Measurements from ENCODE around the gene EGFR. TPM values are rescaled to one million over a fixed set of nuclear protein-coding genes. Genes with fewer than 3 reads are reported as not detected.
A peak's percentile ranks its signal among the peaks of the same experiment; 100 is the strongest.

The EGFR gene
- total RNA-seq, 1 experiment from 2014 or later, result 448 TPM

DNA sequence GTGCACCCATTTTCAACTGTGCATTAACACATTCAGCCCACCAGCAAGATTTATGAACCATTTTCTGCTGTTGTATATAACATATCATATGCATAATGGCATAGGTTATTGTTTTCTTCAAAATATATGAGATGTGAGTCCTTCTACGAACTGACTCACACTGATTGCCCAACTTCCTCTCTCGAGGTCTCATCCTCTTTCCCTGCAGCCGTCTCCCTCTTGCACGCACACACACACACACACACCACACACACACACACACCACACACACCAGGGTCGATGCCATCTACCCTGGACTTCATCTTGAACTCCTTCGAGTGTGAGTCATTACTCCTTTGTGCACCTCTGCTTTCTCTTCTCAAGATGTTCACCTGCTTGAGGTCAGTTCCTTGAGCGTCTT lies 36.7 kb downstream of the EGFR start:
- H3K27me3 Mint-ChIP-seq (ENCODE audit: insufficient read depth, unreplicated experiment), result no peaks in the 10 kb centered on the region
- DNase-seq (ENCODE audit: unreplicated experiment), result peak; percentile 85
- TF ChIP-seq, protein P1, sequence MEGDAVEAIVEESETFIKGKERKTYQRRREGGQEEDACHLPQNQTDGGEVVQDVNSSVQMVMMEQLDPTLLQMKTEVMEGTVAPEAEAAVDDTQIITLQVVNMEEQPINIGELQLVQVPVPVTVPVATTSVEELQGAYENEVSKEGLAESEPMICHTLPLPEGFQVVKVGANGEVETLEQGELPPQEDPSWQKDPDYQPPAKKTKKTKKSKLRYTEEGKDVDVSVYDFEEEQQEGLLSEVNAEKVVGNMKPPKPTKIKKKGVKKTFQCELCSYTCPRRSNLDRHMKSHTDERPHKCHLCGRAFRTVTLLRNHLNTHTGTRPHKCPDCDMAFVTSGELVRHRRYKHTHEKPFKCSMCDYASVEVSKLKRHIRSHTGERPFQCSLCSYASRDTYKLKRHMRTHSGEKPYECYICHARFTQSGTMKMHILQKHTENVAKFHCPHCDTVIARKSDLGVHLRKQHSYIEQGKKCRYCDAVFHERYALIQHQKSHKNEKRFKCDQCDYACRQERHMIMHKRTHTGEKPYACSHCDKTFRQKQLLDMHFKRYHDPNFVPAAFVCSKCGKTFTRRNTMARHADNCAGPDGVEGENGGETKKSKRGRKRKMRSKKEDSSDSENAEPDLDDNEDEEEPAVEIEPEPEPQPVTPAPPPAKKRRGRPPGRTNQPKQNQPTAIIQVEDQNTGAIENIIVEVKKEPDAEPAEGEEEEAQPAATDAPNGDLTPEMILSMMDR (IDR thresholded peaks at IDR 0.05; ENCODE audit: unreplicated experiment), result no peak
- H3K27ac Mint-ChIP-seq (ENCODE audit: low read depth, unreplicated experiment), result peak overlapping the region; percentile 0
- BruUV-seq (replicated peaks), result no TSS peak
- peaks cover 68% of the 10 kb centered on the region for H3K4me1 Mint-ChIP-seq (ENCODE audit: insufficient read depth, unreplicated experiment)
- peak overlapping the region; percentile 17 for H3K4me3 Mint-ChIP-seq (ENCODE audit: unreplicated experiment)
- H3K9me3 Mint-ChIP-seq (ENCODE audit: unreplicated experiment), result no peaks in the 10 kb centered on the region
- intact Hi-C loops (cut with micrococcal nuclease), result no loop called here
- POLR2A ChIA-PET, result interaction anchor here (0.7 to 16.1 kb wide), 4 partner anchors 18 to 109 kb away, joined by 3 to 122 read pairs (median 5); partner anchors contain the start of gene EGFR
- peaks cover 65% of the 10 kb centered on the region for H3K36me3 Mint-ChIP-seq (ENCODE audit: insufficient read depth, unreplicated experiment)
- CTCF ChIA-PET, result interaction anchor here (0.7 to 2.2 kb wide), 6 partner anchors 11 to 281 kb away, joined by 4 to 7 read pairs (median 5); no protein-coding TSS in a partner anchor

DNA sequence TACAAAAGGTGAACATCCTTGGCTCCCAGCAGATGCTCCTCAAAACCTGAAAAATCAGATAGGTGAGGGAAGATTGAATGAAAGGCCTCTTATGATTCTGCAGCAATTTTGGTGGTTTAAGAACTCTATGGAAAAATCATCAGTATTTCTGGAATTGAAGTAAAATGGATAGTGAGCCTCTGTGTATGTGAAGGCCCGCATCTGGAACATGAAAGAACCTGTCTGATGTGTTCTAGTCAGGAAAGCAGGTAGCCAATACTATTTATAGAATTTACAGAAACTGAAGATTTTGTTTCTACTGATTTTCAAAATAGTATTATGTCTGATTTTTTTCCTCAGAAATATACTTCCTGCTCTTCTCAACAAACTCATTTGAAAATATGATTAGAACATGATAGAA lies 37.3 kb downstream of the EGFR start:
- Mint-ChIP-seq H3K4me3 (ENCODE audit: unreplicated experiment) (peak overlapping the region; percentile 46), H3K27me3 (ENCODE audit: insufficient read depth, unreplicated experiment) (no peaks in the 10 kb centered on the region), H3K36me3 (ENCODE audit: insufficient read depth, unreplicated experiment) (peaks cover 65% of the 10 kb centered on the region), H3K27ac (ENCODE audit: low read depth, unreplicated experiment) (peak overlapping the region; percentile 76), H3K4me1 (ENCODE audit: insufficient read depth, unreplicated experiment) (peaks cover 67% of the 10 kb centered on the region), H3K9me3 (ENCODE audit: unreplicated experiment) (no peaks in the 10 kb centered on the region)
- no peak for DNase-seq (ENCODE audit: unreplicated experiment)
- ChIA-PET CTCF (interaction anchor here (0.9 to 2.2 kb wide), 4 partner anchors 11 to 281 kb away, joined by 4 to 7 read pairs (median 6); no protein-coding TSS in a partner anchor), POLR2A (interaction anchor here (0.6 to 16.1 kb wide), 10 partner anchors 9 to 226 kb away, joined by 3 to 122 read pairs (median 3); partner anchors contain the start of gene EGFR)
- TF ChIP-seq, protein P1 (IDR thresholded peaks at IDR 0.05; ENCODE audit: unreplicated experiment), result no peak
- intact Hi-C loops (cut with micrococcal nuclease), result loop anchor here (1.0 kb wide), 1 partner anchor 9 kb away; no protein-coding TSS in a partner anchor
- BruUV-seq (replicated peaks), result no TSS peak

DNA sequence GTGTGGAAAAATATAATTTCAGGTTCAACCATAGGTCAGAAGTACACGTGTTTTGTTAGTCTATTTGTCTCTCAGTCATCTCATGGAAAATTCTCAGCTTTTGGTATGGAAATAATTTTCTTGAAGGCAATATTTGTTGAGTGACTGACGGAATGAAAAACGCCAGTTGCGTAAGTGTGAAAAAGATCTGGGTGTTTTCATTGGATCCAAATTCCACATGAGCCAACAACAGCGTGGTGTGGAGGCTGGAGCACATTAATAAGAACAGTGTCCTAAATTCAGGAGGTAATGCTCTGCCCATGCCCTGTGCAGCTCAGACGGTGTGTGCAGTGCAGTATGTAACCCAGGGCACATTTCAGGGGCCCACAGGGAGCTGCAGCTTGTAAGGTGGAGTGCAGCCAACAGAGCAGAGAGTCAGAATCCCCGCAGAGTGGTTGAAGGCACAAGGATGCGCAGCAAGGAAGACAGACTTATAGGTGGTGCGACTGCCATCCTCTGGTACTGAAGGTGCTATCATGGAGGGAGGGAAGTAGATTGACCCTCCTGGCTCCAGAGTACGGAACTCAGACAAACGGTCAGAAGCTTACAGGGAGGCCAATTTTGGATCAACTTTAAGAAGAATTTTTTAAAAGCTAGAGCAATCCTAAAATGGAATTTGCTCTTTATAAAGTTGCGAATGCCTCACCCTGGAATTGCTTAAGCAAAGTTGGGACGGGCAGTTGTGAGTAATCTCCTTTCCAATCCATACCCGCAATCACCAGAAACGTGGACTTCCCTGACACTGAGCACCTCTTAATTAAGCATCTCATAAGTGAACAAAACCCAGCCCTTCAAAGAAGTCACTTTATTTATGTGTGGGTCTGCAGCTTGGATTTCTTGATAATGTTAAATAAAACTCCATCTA lies 38.0 kb downstream of the EGFR start:
- POLR2A ChIA-PET, result interaction anchor here (0.6 to 16.1 kb wide), 17 partner anchors 9 to 268 kb away, joined by 3 to 122 read pairs (median 4); partner anchors contain the start of gene EGFR
- Mint-ChIP-seq H3K27me3 (ENCODE audit: insufficient read depth, unreplicated experiment) (no peaks in the 10 kb centered on the region), H3K27ac (ENCODE audit: low read depth, unreplicated experiment) (peak overlapping the region; percentile 76), H3K4me1 (ENCODE audit: insufficient read depth, unreplicated experiment) (peaks cover 71% of the 10 kb centered on the region), H3K9me3 (ENCODE audit: unreplicated experiment) (no peaks in the 10 kb centered on the region), H3K4me3 (ENCODE audit: unreplicated experiment) (peak overlapping the region; percentile 46), H3K36me3 (ENCODE audit: insufficient read depth, unreplicated experiment) (peaks cover 69% of the 10 kb centered on the region)
- TF ChIP-seq, protein P1 (IDR thresholded peaks at IDR 0.05; ENCODE audit: unreplicated experiment), result no peak
- CTCF ChIA-PET, result interaction anchor here (0.5 to 2.2 kb wide), 6 partner anchors 10 to 283 kb away, joined by 3 to 10 read pairs (median 6); no protein-coding TSS in a partner anchor
- no TSS peak for BruUV-seq (replicated peaks)
- intact Hi-C loops (cut with micrococcal nuclease), result loop anchor here (1.0 kb wide), 1 partner anchor 8 kb away; no protein-coding TSS in a partner anchor
- DNase-seq (ENCODE audit: unreplicated experiment), result peak; percentile 84

DNA sequence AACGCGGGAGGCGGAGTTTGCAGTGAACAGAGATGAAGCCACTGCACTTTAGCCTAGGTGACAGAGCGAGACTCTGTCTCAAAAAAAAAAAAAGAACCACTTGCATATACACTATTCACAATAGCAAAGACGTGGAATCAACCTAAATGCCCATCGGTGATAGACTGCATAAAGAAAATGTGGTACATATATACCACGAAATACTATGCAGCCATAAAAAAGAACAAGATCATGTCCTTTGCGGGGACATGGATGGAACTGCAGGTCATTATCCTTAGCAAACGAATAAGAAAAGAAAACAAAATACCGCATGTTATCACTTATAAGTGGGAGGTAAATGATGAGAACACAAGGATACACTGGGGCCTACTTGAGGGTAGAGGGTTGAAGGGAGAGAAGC lies 39.5 kb downstream of the EGFR start:
- H3K36me3 Mint-ChIP-seq (ENCODE audit: insufficient read depth, unreplicated experiment), result peaks cover 70% of the 10 kb centered on the region
- peaks cover 69% of the 10 kb centered on the region for H3K4me1 Mint-ChIP-seq (ENCODE audit: insufficient read depth, unreplicated experiment)
- H3K27ac Mint-ChIP-seq (ENCODE audit: low read depth, unreplicated experiment), result no peak overlapping the region
- intact Hi-C loops (cut with micrococcal nuclease), result no loop called here
- ChIA-PET POLR2A (interaction anchor here (0.7 to 16.1 kb wide), 5 partner anchors 7 to 91 kb away, joined by 3 to 122 read pairs (median 4); partner anchors contain the start of gene EGFR), CTCF (interaction anchor here (1.5 kb wide), 1 partner anchor 284 kb away, joined by 10 read pairs; no protein-coding TSS in a partner anchor)
- TF ChIP-seq, protein P1 (IDR thresholded peaks at IDR 0.05; ENCODE audit: unreplicated experiment), result no peak
- H3K27me3 Mint-ChIP-seq (ENCODE audit: insufficient read depth, unreplicated experiment), result no peaks in the 10 kb centered on the region
- no TSS peak for BruUV-seq (replicated peaks)
- DNase-seq (ENCODE audit: unreplicated experiment), result no peak
- no peak overlapping the region for H3K4me3 Mint-ChIP-seq (ENCODE audit: unreplicated experiment)
- H3K9me3 Mint-ChIP-seq (ENCODE audit: unreplicated experiment), result no peaks in the 10 kb centered on the region
